Heart right ventricle (tissue), 16 donors: Measurements from ENCODE around the gene IL36B. TPM values are rescaled to one million over a fixed set of nuclear protein-coding genes. Genes with fewer than 3 reads are reported as not detected.

ENCODE experiments used
- ATAC-seq, 8 donors: fragments of 200-7000 bp; cut with Tn5 transposase; one replicate each; pipeline ENCODE4 v1.9.1; 2020; ENCODE audit warnings: mild to moderate bottlenecking in 8 of 8, moderate library complexity in 8 of 8, moderate number of reproducible peaks in 1 of 8
- DNase-seq, 2 donors: peaks; one replicate each; pipeline ENCODE4 v3.0.0-alpha.2; 2020
- H3K27ac ChIP-seq, 10 donors: fragments of 200-600 bp; sonication (generic) in 2 of 10; one replicate each; pipeline versions ENCODE4 v1.5.0 to v1.8.0; 2020 to 2022; ENCODE audit warnings: mild to moderate bottlenecking in 3 of 10
- H3K27me3 ChIP-seq, 7 donors: fragments of 200-600 bp; one replicate each; pipeline ENCODE4 v1.8.0; 2021 to 2022; ENCODE audit warnings: mild to moderate bottlenecking in 2 of 7
- H3K36me3 ChIP-seq, 9 donors: fragments of 200-600 bp; sonication (generic) in 1 of 9; one replicate each; pipeline versions ENCODE4 v1.5.0 to v1.8.0; 2020 to 2022; ENCODE audit warnings: mild to moderate bottlenecking in 2 of 9
- H3K4me1 ChIP-seq, 9 donors: fragments of 200-600 bp; sonication (generic) in 1 of 9; one replicate each; pipeline versions ENCODE4 v1.5.0 to v1.8.0; 2020 to 2022; ENCODE audit warnings: mild to moderate bottlenecking in 4 of 9
- H3K4me3 ChIP-seq, 10 donors: fragments of 200-600 bp; sonication (generic) in 2 of 10; one replicate each; pipeline versions ENCODE4 v1.5.0 to v1.8.0; 2020 to 2022; ENCODE audit warnings: mild to moderate bottlenecking in 7 of 10, moderate library complexity in 2 of 10
- H3K9me3 ChIP-seq, 11 donors: fragments of 200-600 bp in 10 of 11; sonication (generic) in 2 of 11; one replicate each; pipeline versions ENCODE4 v1.5.0 to v1.8.0; 2013 to 2022; ENCODE audit warnings: mild to moderate bottlenecking in 2 of 11, control low read depth in 1 of 11, moderate library complexity in 1 of 11
- CTCF ChIP-seq, 9 donors: fragments of 200-600 bp; sonication (generic) in 2 of 9; IDR thresholded peaks; one replicate each; pipeline versions ENCODE4 v1.5.0 to v1.8.0; 2021 to 2022; ENCODE audit warnings: antibody characterized with exemption in 9 of 9, mild to moderate bottlenecking in 5 of 9, moderate library complexity in 1 of 9
- WGBS, 2 donors: extraction: QIAGEN DNeasy Blood & Tissue Kit; methylation state at CpG; one replicate each; pipeline ENCODE4 v1.1.7; 2013; ENCODE audit warnings: inconsistent platforms in 1 of 2; 5-methylcytosine and 5-hydroxymethylcytosine counted together
- intact Hi-C, 10 donors: fragments of 100-400 bp; cut with DNase I; formaldehyde crosslinking; loops; one replicate each; pipeline versions ENCODE4 v1.11.1 to v1.14.2; 2022
- polyA plus RNA-seq, 2 donors: library from polyadenylated mRNA; stranded (reverse); fragments of 200-250 nt; gene quantifications; one replicate each; pipeline ENCODE4 v1.2.3, GENCODE V29; 2013
- total RNA-seq, 10 donors: library from RNA; stranded (reverse); fragmentation: NEBNext Ultra II Directional in 3 of 10; extraction: Animal tissue kit (Norgen Biotek cat#: 25700) in 3 of 10; gene quantifications; one replicate each; pipeline versions ENCODE4 v1.2.1 to v1.2.4, GENCODE V29; 2021 to 2023
- donor health status: Arrhythmogenic right ventricular cardiomyopathy.
- donor health status: ischemic (EF 13 %, LVEDD 7.1; RV severe dilation, severe dysfunction).
- donor health status: healthy with polysubstance abuse.
- donor health status: DM: no; HTN: yes; CAD: no.
- donor health status: DM: no; HTN: no; CAD: no.
- donor health status: ischemic (EF 25% LVEDD 6.9; RV normal size, moderate dysfunction).
- donor health status: ischemic (EF 25% LVEDD 5.7; RV mildly dilated, moderate dysfunction).
- donor health status: healthy.
- donor health status: DM: yes; HTN: yes; CAD: no.
- donor health status: Ischemic cardiomyopathy.
- donor health status: ischemic (EF 35%, LVEDD 5.7; RV mildly dilated, moderate dysfunction).
- donor health status: nonischemic (EF 11% LVEDD 7.7; RV severe dilation, severe dysfunction).
- donor health status: DM: yes; HTN: yes; CAD: no.
- donor health status: PGD.
- donor health status: ischemic (EF 29% LVEDD 5.4; RV normal size, mild dysfunction).
- donor health status: nonischemic (EF 23%, LVEDD 6.1; RV moderate dilation, normal function).

IL36B gene
- total and polyA plus RNA-seq, 12 donors = not detected

GRCh38 chr2:113014067-113014466 lies 38.6 kb downstream of the IL36B start:
- Histone ChIP-seq H3K9me3 (no peaks in the 10 kb centered on the region), H3K36me3 (no peaks in the 10 kb centered on the region), H3K27ac (no peak overlapping the region), H3K27me3 (peaks cover 0 to 24% (median 5%) of the 10 kb centered on the region in 7 donors), H3K4me3 (no peak overlapping the region), H3K4me1 (no peaks in the 10 kb centered on the region)
- ATAC-seq (no peak), DNase-seq (no peak)
- WGBS, 2 donors = 94 to 96% methylated on average over 2 of the region's 2 CpGs
- TF ChIP-seq CTCF (IDR thresholded peaks at IDR 0.05) = no peak
- intact Hi-C loops = no loop called here

GRCh38 chr2:113013336-113013661 lies 39.4 kb downstream of the IL36B start:
- intact Hi-C loops = no loop called here
- ATAC-seq = no peak
- H3K27ac ChIP-seq = no peak overlapping the region

GRCh38 chr2:113012436-113013335 lies 40.0 kb downstream of the IL36B start:
- WGBS, 2 donors = 70 to 72% methylated on average over 8 of the region's 8 CpGs
- peaks cover 0 to 17% (median 5%) of the 10 kb centered on the region in 7 donors for H3K27me3 ChIP-seq
- H3K9me3 ChIP-seq = no peaks in the 10 kb centered on the region
- no peak for DNase-seq
- ATAC-seq = no peak
- intact Hi-C loops = no loop called here
- no peak overlapping the region for H3K27ac ChIP-seq
- H3K4me3 ChIP-seq = no peak overlapping the region
- no peak for TF ChIP-seq CTCF (IDR thresholded peaks at IDR 0.05)
- H3K36me3 ChIP-seq = no peaks in the 10 kb centered on the region
- H3K4me1 ChIP-seq = no peaks in the 10 kb centered on the region

More at GRCh38 chr2:113013336-113013661, 39.4 kb downstream of the IL36B start:
- no peaks in the 10 kb centered on the region for H3K36me3 ChIP-seq
- WGBS, 2 donors = 79 to 86% methylated on average over 3 of the region's 3 CpGs
- TF ChIP-seq CTCF (IDR thresholded peaks at IDR 0.05) = no peak
- H3K4me3 ChIP-seq = no peak overlapping the region
- H3K9me3 ChIP-seq = no peaks in the 10 kb centered on the region
- peaks cover 0 to 23% (median 5%) of the 10 kb centered on the region in 7 donors for H3K27me3 ChIP-seq
- no peak for DNase-seq
- H3K4me1 ChIP-seq = no peaks in the 10 kb centered on the region

- no peaks in the 10 kb centered on the region for H3K4me1 ChIP-seq
- ATAC-seq = no peak
- H3K27me3 ChIP-seq = peaks cover 0 to 7% (median 0%) of the 10 kb centered on the region in 7 donors
- H3K9me3 ChIP-seq = no peaks in the 10 kb centered on the region
- no peak overlapping the region for H3K27ac ChIP-seq
- H3K36me3 ChIP-seq = no peaks in the 10 kb centered on the region
- TF ChIP-seq CTCF (IDR thresholded peaks at IDR 0.05) = no peak
- no peak for DNase-seq
- H3K4me3 ChIP-seq = no peak overlapping the region
- intact Hi-C loops = no loop called here
- WGBS, 2 donors = 95 to 97% methylated on average over 1 of the region's 1 CpG
These were observed 41.6 kb downstream of the IL36B start for GRCh38 chr2:113011108-113011507.
